Measurements from ENCODE around the gene NEUROG2. TPM values are rescaled to one million over a fixed set of nuclear protein-coding genes. Genes with fewer than 3 reads are reported as not detected.

Gene NEUROG2
- total RNA-seq, 1 experiment from 2014 or later: not detected

- Mint-ChIP-seq H3K27ac (no peak overlapping the region), H3K27me3 (ENCODE audit: low read depth) (peaks cover 89% of the 10 kb centered on the region), H3K36me3 (ENCODE audit: insufficient read depth in 1 of 3, low read depth in 3 of 3) (no peaks in the 10 kb centered on the region), H3K4me1 (peaks cover 16 to 21% of the 10 kb centered on the region in 2 experiments), H3K4me3 (no peak overlapping the region), H3K9me3 (peaks cover 0 to 6% of the 10 kb centered on the region in 2 experiments; a peak in 2 of 5 replicates)
- H3K56ac ChIP-seq (ENCODE audit: insufficient read length, low read depth, low read length): no peak overlapping the region
- H3K23me2 ChIP-seq (ENCODE audit: insufficient read length, low read depth, low read length, poor library complexity, severe bottlenecking): peaks cover 4% of the 10 kb centered on the region
- TF ChIP-seq CTCF (conservative IDR thresholded peaks at IDR 0.05): no peak
- H4K20me1 ChIP-seq (ENCODE audit: control insufficient read depth, insufficient read depth, insufficient read length): no peaks in the 10 kb centered on the region
- H3K18ac ChIP-seq (ENCODE audit: insufficient read length, low read depth, low read length): no peak overlapping the region
- no peak overlapping the region for H3K14ac ChIP-seq (ENCODE audit: insufficient read depth, low read length)
- H3T11ph ChIP-seq (ENCODE audit: low read length): no peak overlapping the region
- no peak overlapping the region for H2BK15ac ChIP-seq (ENCODE audit: low read depth, low read length)
- no peak overlapping the region for H3K4ac ChIP-seq (ENCODE audit: low read depth, low read length)
- no peak overlapping the region for H2BK20ac ChIP-seq (ENCODE audit: low read depth, low read length, poor library complexity, severe bottlenecking)
- DNase-seq: no peak
- H3K79me1 ChIP-seq (ENCODE audit: insufficient read depth, low read depth, low read length, poor library complexity, severe bottlenecking): no peaks in the 10 kb centered on the region
- H3K23ac ChIP-seq (ENCODE audit: insufficient read length, low read depth, low read length): no peak overlapping the region
- peaks cover 28% of the 10 kb centered on the region for H3K27me3 ChIP-seq (ENCODE audit: insufficient read depth, low read length)
- no peak overlapping the region for H2BK12ac ChIP-seq (ENCODE audit: insufficient read length, low read depth, low read length)
- no peak overlapping the region for H3K9ac ChIP-seq (ENCODE audit: extremely low read depth, insufficient read length, low read length)
- no peak overlapping the region for H4K5ac ChIP-seq (ENCODE audit: insufficient read length, low read depth, low read length)
- no peak overlapping the region for H3K4me2 ChIP-seq (ENCODE audit: insufficient read depth, insufficient read length, low read length)
- H2AFZ ChIP-seq (ENCODE audit: low read length): no peak overlapping the region
- no peak overlapping the region for H2BK120ac ChIP-seq (ENCODE audit: low read depth, low read length, poor library complexity, severe bottlenecking)
- H3K79me2 ChIP-seq (ENCODE audit: insufficient read depth, low read length): no peaks in the 10 kb centered on the region
- no peaks in the 10 kb centered on the region for H3K4me1 ChIP-seq (ENCODE audit: insufficient read depth, low read length)
- no CpG with 5 or more reads among the region's 4 CpGs for WGBS (ENCODE audit: extremely low coverage, insufficient read length, low lambda C conversion rate)
- no peak overlapping the region for H3K27ac ChIP-seq (ENCODE audit: insufficient read length, low read depth, low read length)
- H3K9me3 ChIP-seq (ENCODE audit: control insufficient read depth, low read depth, low read length): no peaks in the 10 kb centered on the region
- no peak overlapping the region for H4K8ac ChIP-seq (replicated peaks; ENCODE audit: insufficient read length, low read depth, low read length)
- no peak overlapping the region for H4K91ac ChIP-seq (ENCODE audit: insufficient read length, low read depth, low read length)
- no peak overlapping the region for H2AK5ac ChIP-seq (ENCODE audit: insufficient read length, low read length)
- H2BK5ac ChIP-seq (ENCODE audit: insufficient read length, low read length): no peak overlapping the region
These were observed 11.2 kb downstream of the NEUROG2 start for GRCh38 chr4:112504807-112505206.
